GM12878 (cell line): ENCODE results near the gene SMOC1. TPM values are rescaled to one million over a fixed set of nuclear protein-coding genes. Genes with fewer than 3 reads are reported as not detected.

Experiments used
- ATAC-seq: fragments of 200-7000 bp; cut with Tn5 transposase; 3 replicates; pipeline ENCODE4 v1.9.1; 2020; ENCODE audit warnings: mild to moderate bottlenecking, moderate library complexity
- BruUV-seq: library from RNA; stranded (reverse); fragments of 400-500 nt; replicated peaks from 2 replicates; lab custom pipeline; 2021; lab: Mats Ljungman, UMichigan
- CTCF ChIA-PET: fragments of 300-600 bp; sonication (Branson Sonifier 250); formaldehyde crosslinking; extraction: SDS; loops from one replicate; lab custom pipeline; 2021; ENCODE audit warnings: inconsistent platforms; lab: Yijun Ruan, JAX
- POLR2A ChIA-PET: fragments of 350-600 bp; formaldehyde crosslinking; extraction: SDS; loops from one replicate; lab custom pipeline; 2021; ENCODE audit warnings: inconsistent platforms; lab: Charles Lee
- RAD21 ChIA-PET: fragments of 300-600 bp; sonication (Branson Sonifier 250); formaldehyde crosslinking; loops from one replicate; lab custom pipeline; 2023; ENCODE audit warnings: antibody characterized with exemption; ENCODE audit not compliant: unreplicated experiment; lab: Charles Lee
- SMC1A ChIA-PET: fragments of 300-600 bp; sonication (Branson Sonifier 250); formaldehyde crosslinking; loops from one replicate; lab custom pipeline; 2023; ENCODE audit not compliant: unreplicated experiment, uncharacterized antibody; lab: Charles Lee
- DNase-seq: peaks from one replicate; pipeline ENCODE4 v3.0.0-alpha.2; 2011; ENCODE audit warnings: low read depth, low spot score
- FAIRE-seq: peaks from 3 replicates; lab custom pipeline; 2011; peaks lifted over from hg19 to GRCh38; lab: Jason Lieb, UNC
- H2AFZ ChIP-seq: 2 replicates; pipeline ENCODE4 v1.6.0; 2011; ENCODE audit warnings: low read depth, low read length, control low read depth; ENCODE audit not compliant: control insufficient read depth
- H3K27ac ChIP-seq: 2 replicates; pipeline ENCODE4 v1.5.1; 2011; ENCODE audit warnings: control low read depth; ENCODE audit not compliant: control insufficient read depth, insufficient read depth
- H3K27me3 ChIP-seq, 2 experiments: replicated peaks in 1 of 2; 2 replicates each; pipeline versions ENCODE4 v1.6.0 to v1.6.1; 2011; ENCODE audit warnings: low read length in 1 of 2; ENCODE audit not compliant: control insufficient read depth in 2 of 2, insufficient read depth in 2 of 2
- H3K36me3 ChIP-seq, 2 experiments: 2 replicates each; pipeline ENCODE4 v1.5.1; 2011; ENCODE audit warnings: low read length in 1 of 2; ENCODE audit not compliant: control insufficient read depth in 2 of 2, insufficient read depth in 2 of 2
- H3K4me1 ChIP-seq: 2 replicates; pipeline ENCODE4 v1.6.1; 2011; ENCODE audit warnings: mild to moderate bottlenecking, low read length, moderate library complexity, mixed read lengths; ENCODE audit not compliant: control insufficient read depth, insufficient read depth
- H3K4me2 ChIP-seq: 2 replicates; pipeline ENCODE4 v1.6.0; 2011; ENCODE audit warnings: control low read depth; ENCODE audit not compliant: control insufficient read depth, insufficient read depth
- H3K4me3 ChIP-seq: fragments of 200-600 bp; sonication (generic); 2 replicates; pipeline ENCODE4 v1.5.1; 2016
- H3K79me2 ChIP-seq: 2 replicates; pipeline ENCODE4 v1.6.0; 2011; ENCODE audit warnings: low read length; ENCODE audit not compliant: control insufficient read depth, insufficient read depth
- H3K9ac ChIP-seq: 2 replicates; pipeline ENCODE4 v1.8.0; 2011; ENCODE audit warnings: low read length, control low read depth, mixed read lengths; ENCODE audit not compliant: control insufficient read depth, insufficient read depth
- H3K9me3 ChIP-seq: replicated peaks from 3 replicates; pipeline ENCODE4 v1.5.1; 2011; ENCODE audit warnings: mild to moderate bottlenecking, low read length; ENCODE audit not compliant: control insufficient read depth, insufficient read depth
- H4K20me1 ChIP-seq: 2 replicates; pipeline ENCODE4 v1.6.0; 2011; ENCODE audit not compliant: control insufficient read depth, insufficient read depth
- CREB1 ChIP-seq: IDR thresholded peaks from 2 replicates; pipeline ENCODE4 v1.6.1; 2012; ENCODE audit warnings: low read depth, mild to moderate bottlenecking, inconsistent platforms
- EGR1 ChIP-seq, 2 experiments: IDR thresholded peaks; 1 replicate in 1 of 2; 2 replicates in 1 of 2; pipeline ENCODE4 v1.6.1; 2011 to 2012; ENCODE audit warnings: low read depth in 2 of 2, low read length in 2 of 2, borderline replicate concordance in 1 of 2, mild to moderate bottlenecking in 1 of 2, moderate library complexity in 1 of 2
- FOXM1 ChIP-seq: IDR thresholded peaks from 2 replicates; pipeline ENCODE4 v1.6.1; 2012; ENCODE audit warnings: low read depth, mild to moderate bottlenecking, inconsistent platforms, low read length, moderate library complexity
- HDGF ChIP-seq: fragments of 450-650 bp; IDR thresholded peaks from 2 replicates; pipeline ENCODE4 v1.6.1; 2016; ENCODE audit warnings: antibody characterized with exemption
- KAT2A ChIP-seq: conservative IDR thresholded peaks from 2 replicates; pipeline ENCODE4 v1.6.1; 2011; ENCODE audit warnings: low read depth, low read length; ENCODE audit not compliant: control insufficient read depth
- NFXL1 ChIP-seq: fragments of 450-650 bp; IDR thresholded peaks from 2 replicates; pipeline ENCODE4 v1.6.1; 2017; ENCODE audit warnings: antibody characterized with exemption, mild to moderate bottlenecking, borderline replicate concordance
- RFX5 ChIP-seq: IDR thresholded peaks from 2 replicates; pipeline ENCODE4 v1.6.1; 2011; ENCODE audit warnings: low read depth, low read length, improper control_type of control experiment
- STAT3 ChIP-seq: IDR thresholded peaks from 2 replicates; pipeline ENCODE4 v1.6.1; 2011; ENCODE audit warnings: low read depth, low read length, improper control_type of control experiment
- WGBS: methylation state at CpG from one replicate; pipeline ENCODE4 v1.1.6; 2016; ENCODE audit warnings: low lambda C conversion rate; ENCODE audit not compliant: insufficient replicate concordance, insufficient coverage; ENCODE audit errors: missing lambda C conversion rate; 5-methylcytosine and 5-hydroxymethylcytosine counted together
- in situ Hi-C: fragments of 300-500 bp; cut with MboI; formaldehyde crosslinking; loops from 9 replicates; pipeline ENCODE4 v1.14.3; 2018; ENCODE audit warnings: mixed read lengths
- intact Hi-C: fragments of 100-400 bp; cut with micrococcal nuclease; formaldehyde crosslinking; loops from one replicate; pipeline ENCODE4 v1.14.2; 2022; ENCODE audit not compliant: unreplicated experiment
- polyA plus RNA-seq, 11 experiments: library from polyadenylated mRNA; depleted of rRNA in 4 of 11; unstranded in 6 of 11; stranded (reverse) in 5 of 11; fragments of >200 nt; fragmentation: Nextera tagmentation in 4 of 11; fragmentation: Illumina TruSeq in 1 of 11; extraction: Ambion mirVana in 4 of 11; extraction: Trizol in 1 of 11; gene quantifications; 1 replicate in 1 of 11; 2 replicates in 10 of 11; pipeline versions ENCODE4 v1.2.1 to v1.2.3, GENCODE V29; 2011 to 2016; ENCODE audit warnings: inconsistent platforms in 2 of 11, missing spikeins in 2 of 11, low read depth in 1 of 11
- total RNA-seq, 4 experiments: library from RNA; depleted of rRNA in 3 of 4; stranded (reverse); fragments of >200 nt in 3 of 4; fragmentation: Illumina TruSeq in 1 of 4; extraction: Trizol in 1 of 4; gene quantifications; 2 replicates each; pipeline versions ENCODE4 v1.2.1 to v1.2.3, GENCODE V29; 2013 to 2021
- TF ChIP-seq, protein P1 (sequence below): fragments of 450-650 bp; IDR thresholded peaks from 2 replicates; pipeline ENCODE4 v1.6.1; 2018; ENCODE audit warnings: borderline replicate concordance, mild to moderate bottlenecking; ENCODE audit not compliant: partially characterized antibody

SMOC1 gene
- total and polyA plus RNA-seq, 10 of the 15 experiments (the other 5 are each of a cell fraction or from before 2014, with no cell fraction given), result 0.03 to 0.26 (median 0.14) TPM; not detected in 7

GRCh38 chr14:70018230-70018629 lies 139.0 kb downstream of the SMOC1 start:
- H3K4me2 ChIP-seq, result no peak overlapping the region
- CTCF ChIA-PET, result no interaction called here

More at GRCh38 chr14:70018230-70018629, 139.0 kb downstream of the SMOC1 start:
- TF ChIP-seq, protein P1, sequence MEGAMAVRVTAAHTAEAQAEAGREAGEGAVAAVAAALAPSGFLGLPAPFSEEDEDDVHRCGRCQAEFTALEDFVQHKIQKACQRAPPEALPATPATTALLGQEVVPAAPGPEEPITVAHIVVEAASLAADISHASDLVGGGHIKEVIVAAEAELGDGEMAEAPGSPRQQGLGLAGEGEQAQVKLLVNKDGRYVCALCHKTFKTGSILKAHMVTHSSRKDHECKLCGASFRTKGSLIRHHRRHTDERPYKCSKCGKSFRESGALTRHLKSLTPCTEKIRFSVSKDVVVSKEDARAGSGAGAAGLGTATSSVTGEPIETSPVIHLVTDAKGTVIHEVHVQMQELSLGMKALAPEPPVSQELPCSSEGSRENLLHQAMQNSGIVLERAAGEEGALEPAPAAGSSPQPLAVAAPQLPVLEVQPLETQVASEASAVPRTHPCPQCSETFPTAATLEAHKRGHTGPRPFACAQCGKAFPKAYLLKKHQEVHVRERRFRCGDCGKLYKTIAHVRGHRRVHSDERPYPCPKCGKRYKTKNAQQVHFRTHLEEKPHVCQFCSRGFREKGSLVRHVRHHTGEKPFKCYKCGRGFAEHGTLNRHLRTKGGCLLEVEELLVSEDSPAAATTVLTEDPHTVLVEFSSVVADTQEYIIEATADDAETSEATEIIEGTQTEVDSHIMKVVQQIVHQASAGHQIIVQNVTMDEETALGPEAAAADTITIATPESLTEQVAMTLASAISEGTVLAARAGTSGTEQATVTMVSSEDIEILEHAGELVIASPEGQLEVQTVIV, result no peak
- TF ChIP-seq NFXL1, result no peak
- no peak for TF ChIP-seq RFX5
- no peak for TF ChIP-seq HDGF
- no peak for TF ChIP-seq EGR1 (IDR thresholded peaks at IDR 0.05; ENCODE audit: borderline replicate concordance in 1 of 2, low read depth in 2 of 2, low read length in 2 of 2)
- TF ChIP-seq KAT2A, result no peak
- TF ChIP-seq FOXM1, result no peak
- no peak for TF ChIP-seq CREB1
- TF ChIP-seq STAT3, result no peak
- POLR2A ChIA-PET, result no interaction called here
- no peaks in the 10 kb centered on the region for H3K79me2 ChIP-seq
- BruUV-seq, result no TSS peak
- FAIRE-seq (no peak), DNase-seq (no peak), ATAC-seq (no peak)
- H3K4me1 ChIP-seq, result peaks cover 17% of the 10 kb centered on the region
- in situ Hi-C loops (loop anchor here (5.0 kb wide), 1 partner anchor 286 kb away; no protein-coding TSS in a partner anchor), intact Hi-C loops (no loop called here)
- no peaks in the 10 kb centered on the region for H3K36me3 ChIP-seq
- SMC1A ChIA-PET, result no interaction called here
- RAD21 ChIA-PET, result no interaction called here
- H3K9me3 ChIP-seq, result no peaks in the 10 kb centered on the region
- no peaks in the 10 kb centered on the region; a peak in 1 of 4 replicates for H3K27me3 ChIP-seq
- no peak overlapping the region for H2AFZ ChIP-seq
- H3K27ac ChIP-seq, result no peak overlapping the region
- H4K20me1 ChIP-seq, result no peaks in the 10 kb centered on the region; the same call in 1 of the 2 replicates
- no peak overlapping the region for H3K9ac ChIP-seq
- no peak overlapping the region for H3K4me3 ChIP-seq
- WGBS, result 39% methylated on average over 2 of the region's 2 CpGs
